CD4-positive, alpha-beta T cell treated with Interleukin-4 for 4 hours (primary cell): Measurements from ENCODE around the gene OXNAD1.

Source experiments
- DNase-seq: peaks from one replicate; pipeline ENCODE4 v3.0.0-alpha.2; 2020

The OXNAD1 gene

GRCh38 chr3:16248556-16248955 lies 16.5 kb upstream of the OXNAD1 start:
- DNase-seq: no peak

- DNase-seq: no peak
These were observed 15.7 kb upstream of the OXNAD1 start for GRCh38 chr3:16249336-16249735.

GRCh38 chr3:16249886-16250285 lies 15.1 kb upstream of the OXNAD1 start:
- DNase-seq: no peak

GRCh38 chr3:16251316-16252085 lies 13.5 kb upstream of the OXNAD1 start:
- DNase-seq: no peak

GRCh38 chr3:16252243-16252978 lies 12.6 kb upstream of the OXNAD1 start:
- DNase-seq: no peak

GRCh38 chr3:16252988-16253387 lies 12.0 kb upstream of the OXNAD1 start:
- no peak for DNase-seq

GRCh38 chr3:16253601-16254000 lies 11.4 kb upstream of the OXNAD1 start:
- DNase-seq: no peak

GRCh38 chr3:16254916-16255315 lies 10.1 kb upstream of the OXNAD1 start:
- no peak for DNase-seq

- no peak for DNase-seq
These were observed 9.7 kb upstream of the OXNAD1 start for GRCh38 chr3:16255326-16255725.

- DNase-seq: no peak
These were observed 9.3 kb upstream of the OXNAD1 start for GRCh38 chr3:16255726-16256125.

- no peak for DNase-seq
These were observed 7.7 kb upstream of the OXNAD1 start for GRCh38 chr3:16257309-16257708.

- no peak for DNase-seq
These were observed 6.8 kb upstream of the OXNAD1 start for GRCh38 chr3:16258177-16258576.

- no peak for DNase-seq
These were observed 6.1 kb upstream of the OXNAD1 start for GRCh38 chr3:16258866-16259265.

GRCh38 chr3:16260046-16260445 lies 5.0 kb upstream of the OXNAD1 start:
- no peak for DNase-seq

- no peak for DNase-seq
These were observed 2.8 kb upstream of the OXNAD1 start for GRCh38 chr3:16262174-16262573.

- peak; percentile 6 for DNase-seq
These were observed 771 bp upstream of the OXNAD1 start for GRCh38 chr3:16264174-16264707.

- DNase-seq: no peak
These were observed 409 bp downstream of the OXNAD1 start for GRCh38 chr3:16265455-16265786.

GRCh38 chr3:16266714-16267113 lies 1.7 kb downstream of the OXNAD1 start:
- DNase-seq: no peak

GRCh38 chr3:16270855-16271254 lies 5.8 kb downstream of the OXNAD1 start:
- DNase-seq: no peak

GRCh38 chr3:16272588-16272987 lies 7.6 kb downstream of the OXNAD1 start:
- DNase-seq: no peak

GRCh38 chr3:16273867-16274266 lies 8.9 kb downstream of the OXNAD1 start:
- DNase-seq: no peak

- DNase-seq: no peak
These were observed 12.5 kb downstream of the OXNAD1 start for GRCh38 chr3:16277471-16277870.

GRCh38 chr3:16279010-16279801 lies 14.2 kb downstream of the OXNAD1 start:
- DNase-seq: no peak

GRCh38 chr3:16280671-16281070 lies 15.7 kb downstream of the OXNAD1 start:
- DNase-seq: no peak
